Nephron progenitor cell (in vitro differentiated cells): ENCODE results near the gene REPIN1.
A peak's percentile ranks its signal among the peaks of the same experiment; 100 is the strongest.

Source experiments
- DNase-seq: peaks from one replicate; pipeline ENCODE4 v3.0.0; 2021
- H3K27ac Mint-ChIP-seq: 2 replicates; pipeline ENCODE4 v1.8.0; 2021; ENCODE audit warnings: mild to moderate bottlenecking, moderate library complexity, mixed read lengths
- H3K27me3 Mint-ChIP-seq: 2 replicates; pipeline ENCODE4 v1.8.0; 2021; ENCODE audit warnings: mild to moderate bottlenecking, low read depth, mixed read lengths; ENCODE audit not compliant: poor library complexity
- H3K36me3 Mint-ChIP-seq: 2 replicates; pipeline ENCODE4 v1.8.0; 2021; ENCODE audit warnings: low read depth, mixed read lengths
- H3K4me1 Mint-ChIP-seq: 2 replicates; pipeline ENCODE4 v1.8.0; 2021; ENCODE audit warnings: mixed read lengths
- H3K4me3 Mint-ChIP-seq: 2 replicates; pipeline ENCODE4 v1.8.0; 2021; ENCODE audit warnings: mild to moderate bottlenecking, moderate library complexity, mixed read lengths
- H3K9me3 Mint-ChIP-seq: 2 replicates; pipeline ENCODE4 v1.8.0; 2021; ENCODE audit warnings: mild to moderate bottlenecking, moderate library complexity, mixed read lengths
- TF ChIP-seq, protein P1 (sequence below): fragments of 200-600 bp; sonication (generic); IDR thresholded peaks from 2 replicates; pipeline ENCODE4 v1.5.0; 2021; ENCODE audit warnings: antibody characterized with exemption

REPIN1 gene

GRCh38 chr7:150400788-150401423, 32.3 kb downstream of the REPIN1 start:
- H3K4me1 Mint-ChIP-seq: peaks cover 79% of the 10 kb centered on the region
- peaks cover 14% of the 10 kb centered on the region for H3K36me3 Mint-ChIP-seq
- DNase-seq: no peak
- H3K9me3 Mint-ChIP-seq: no peaks in the 10 kb centered on the region
- peaks cover 5% of the 10 kb centered on the region for H3K27me3 Mint-ChIP-seq
- TF ChIP-seq, protein P1, sequence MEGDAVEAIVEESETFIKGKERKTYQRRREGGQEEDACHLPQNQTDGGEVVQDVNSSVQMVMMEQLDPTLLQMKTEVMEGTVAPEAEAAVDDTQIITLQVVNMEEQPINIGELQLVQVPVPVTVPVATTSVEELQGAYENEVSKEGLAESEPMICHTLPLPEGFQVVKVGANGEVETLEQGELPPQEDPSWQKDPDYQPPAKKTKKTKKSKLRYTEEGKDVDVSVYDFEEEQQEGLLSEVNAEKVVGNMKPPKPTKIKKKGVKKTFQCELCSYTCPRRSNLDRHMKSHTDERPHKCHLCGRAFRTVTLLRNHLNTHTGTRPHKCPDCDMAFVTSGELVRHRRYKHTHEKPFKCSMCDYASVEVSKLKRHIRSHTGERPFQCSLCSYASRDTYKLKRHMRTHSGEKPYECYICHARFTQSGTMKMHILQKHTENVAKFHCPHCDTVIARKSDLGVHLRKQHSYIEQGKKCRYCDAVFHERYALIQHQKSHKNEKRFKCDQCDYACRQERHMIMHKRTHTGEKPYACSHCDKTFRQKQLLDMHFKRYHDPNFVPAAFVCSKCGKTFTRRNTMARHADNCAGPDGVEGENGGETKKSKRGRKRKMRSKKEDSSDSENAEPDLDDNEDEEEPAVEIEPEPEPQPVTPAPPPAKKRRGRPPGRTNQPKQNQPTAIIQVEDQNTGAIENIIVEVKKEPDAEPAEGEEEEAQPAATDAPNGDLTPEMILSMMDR: no peak
- H3K4me3 Mint-ChIP-seq: peak overlapping the region; percentile 54
- peak overlapping the region; percentile 95 for H3K27ac Mint-ChIP-seq

DNA sequence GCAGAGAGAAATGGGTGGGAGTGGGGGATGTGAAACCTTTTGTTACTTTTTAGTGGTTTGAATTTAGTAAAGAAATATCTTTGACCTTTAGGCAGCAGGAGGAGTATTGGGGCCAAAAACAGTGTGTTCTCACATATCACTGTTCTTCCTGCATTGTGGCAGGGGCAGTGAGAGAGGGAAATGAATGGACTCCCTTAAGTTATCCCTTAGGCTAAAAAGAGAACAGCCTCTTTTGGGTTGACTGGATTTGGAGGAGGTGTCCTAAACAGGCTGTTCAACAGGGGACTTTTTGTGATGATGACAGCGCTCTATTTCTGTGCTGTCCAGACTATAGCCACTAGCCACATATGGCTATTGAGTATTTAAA, 32.8 kb downstream of the REPIN1 start:
- peak overlapping the region; percentile 95 for H3K27ac Mint-ChIP-seq
- peaks cover 10% of the 10 kb centered on the region for H3K27me3 Mint-ChIP-seq
- H3K4me3 Mint-ChIP-seq: peak overlapping the region; percentile 7
- TF ChIP-seq, protein P1: no peak
- H3K4me1 Mint-ChIP-seq: peaks cover 79% of the 10 kb centered on the region
- H3K9me3 Mint-ChIP-seq: no peaks in the 10 kb centered on the region
- DNase-seq: no peak
- peaks cover 9% of the 10 kb centered on the region for H3K36me3 Mint-ChIP-seq

DNA sequence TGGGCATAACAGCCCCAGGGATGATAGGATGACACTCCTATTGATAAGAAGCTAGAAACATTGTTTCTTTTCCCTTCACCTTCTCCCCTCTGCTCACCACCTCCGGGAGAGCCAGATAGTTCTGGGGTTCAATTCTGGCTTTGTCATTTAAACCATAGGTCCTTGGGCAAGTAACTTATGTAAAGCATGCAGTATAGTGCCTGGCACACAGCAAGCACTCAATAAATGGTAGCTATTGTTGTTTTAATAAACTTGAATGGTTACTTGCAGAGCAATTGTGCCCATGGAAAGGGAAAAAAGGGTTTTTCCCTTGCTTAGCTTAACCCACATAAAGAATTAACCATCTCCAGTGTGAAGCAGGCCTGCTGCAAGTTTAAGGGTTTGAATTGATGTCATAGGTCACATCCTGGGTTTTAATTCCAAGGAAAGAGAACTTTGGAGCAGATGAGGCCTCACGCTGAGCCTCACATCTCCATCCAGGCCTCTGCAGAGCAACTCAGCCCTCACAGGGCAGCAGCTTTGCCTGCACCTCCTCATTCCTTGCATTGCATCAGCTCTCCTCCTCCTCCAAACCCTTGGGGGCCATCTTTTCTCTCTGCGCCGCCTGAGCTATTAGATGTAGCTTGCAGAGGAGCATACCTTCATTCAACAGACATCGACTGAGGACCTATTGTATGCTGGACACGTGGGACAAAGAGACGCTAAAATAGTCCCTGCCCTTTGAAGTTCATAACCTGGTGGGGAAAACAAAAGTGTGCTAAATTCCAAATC, 33.4 kb downstream of the REPIN1 start:
- Mint-ChIP-seq H3K27ac (no peak overlapping the region), H3K27me3 (peaks cover 13% of the 10 kb centered on the region), H3K4me1 (peaks cover 84% of the 10 kb centered on the region), H3K9me3 (no peaks in the 10 kb centered on the region), H3K36me3 (peaks cover 10% of the 10 kb centered on the region), H3K4me3 (peak overlapping the region; percentile 4)
- TF ChIP-seq, protein P1: no peak
- no peak for DNase-seq

DNA sequence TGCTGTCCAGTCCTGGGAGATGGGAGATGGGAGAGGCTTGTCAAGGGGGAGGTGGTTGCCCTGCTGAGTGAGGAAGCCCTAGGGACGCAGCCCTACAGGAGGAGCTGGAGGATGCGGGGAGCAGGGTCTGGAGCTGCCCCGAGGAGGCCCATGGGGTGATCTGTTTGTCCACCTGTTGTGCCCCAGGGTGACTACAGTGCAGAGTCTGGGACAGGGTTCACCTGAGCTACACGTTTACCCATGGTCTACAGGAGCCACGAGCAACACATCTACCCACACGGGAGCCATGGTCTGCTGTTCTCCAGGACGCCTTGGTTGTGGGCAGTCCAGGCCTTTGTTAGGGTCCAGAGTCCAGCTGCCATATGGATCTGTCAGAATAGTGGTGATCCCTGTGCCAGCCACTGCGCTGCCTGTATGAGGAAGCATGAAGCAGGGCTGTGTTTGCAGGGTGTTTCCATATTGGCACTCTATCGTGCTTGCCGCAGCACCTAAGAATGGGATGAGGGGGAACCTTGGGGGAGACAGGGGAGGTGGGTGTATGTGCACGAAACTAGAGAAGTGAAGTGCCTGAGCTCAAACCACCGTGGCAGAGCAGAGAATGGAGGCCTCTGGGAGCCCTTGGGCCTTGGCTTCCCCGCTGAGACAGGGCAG, 34.2 kb downstream of the REPIN1 start:
- TF ChIP-seq, protein P1: no peak
- no peak for DNase-seq
- peak overlapping the region; percentile 4 for H3K4me3 Mint-ChIP-seq
- no peak overlapping the region for H3K27ac Mint-ChIP-seq
- peaks cover 88% of the 10 kb centered on the region for H3K4me1 Mint-ChIP-seq
- H3K27me3 Mint-ChIP-seq: peaks cover 13% of the 10 kb centered on the region
- H3K36me3 Mint-ChIP-seq: peaks cover 13% of the 10 kb centered on the region
- H3K9me3 Mint-ChIP-seq: no peaks in the 10 kb centered on the region

GRCh38 chr7:150403376-150404171, 35.0 kb downstream of the REPIN1 start:
- peaks cover 86% of the 10 kb centered on the region for H3K4me1 Mint-ChIP-seq
- TF ChIP-seq, protein P1: no peak
- peak overlapping the region; percentile 82 for H3K4me3 Mint-ChIP-seq
- H3K27ac Mint-ChIP-seq: no peak overlapping the region
- peaks cover 11% of the 10 kb centered on the region for H3K36me3 Mint-ChIP-seq
- peaks cover 13% of the 10 kb centered on the region for H3K27me3 Mint-ChIP-seq
- no peak for DNase-seq
- H3K9me3 Mint-ChIP-seq: no peaks in the 10 kb centered on the region
